GM19043 (cell line): ENCODE results near the gene LILRB3.
"Not testable (repeated sequence)": the region's sequence is repeated elsewhere in the genome, so short reads cannot be mapped to it uniquely, and the experiment has no call there.

Experiments
- ATAC-seq: cut with Tn5 transposase; IDR thresholded peaks from one replicate; pipeline ENCODE4 v1.9.1; 2021; ENCODE audit warnings: low read depth; ENCODE audit not compliant: unreplicated experiment

The LILRB3 gene

DNA sequence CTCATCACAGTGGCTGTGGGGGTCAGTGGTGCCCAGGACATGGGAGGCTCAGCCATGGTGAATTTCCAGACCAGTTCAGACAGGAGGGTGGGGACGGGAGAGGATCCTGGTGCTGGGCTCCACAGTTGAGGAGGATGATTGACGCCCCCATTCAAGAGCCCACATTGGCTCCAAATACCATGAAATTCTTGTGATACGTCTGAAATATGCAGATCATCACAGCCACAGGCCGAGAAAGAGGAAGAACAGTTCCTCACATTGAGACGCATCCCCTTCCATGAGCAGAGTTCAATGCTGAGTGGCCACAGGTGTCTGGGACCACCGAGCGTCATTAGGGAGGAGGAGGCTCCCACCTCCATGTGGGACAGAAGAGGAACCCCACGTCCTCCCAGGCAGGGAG is 21.0 kb upstream of the LILRB3 start:
- not testable (repeated sequence) for ATAC-seq

- ATAC-seq = not testable (repeated sequence)
Observed at GRCh38 chr19:54242646-54243045, 19.8 kb upstream of the LILRB3 start, which contains the start of gene LILRA6. Gene LILRA6 (minus strand): TSS chr19:54242790.

DNA sequence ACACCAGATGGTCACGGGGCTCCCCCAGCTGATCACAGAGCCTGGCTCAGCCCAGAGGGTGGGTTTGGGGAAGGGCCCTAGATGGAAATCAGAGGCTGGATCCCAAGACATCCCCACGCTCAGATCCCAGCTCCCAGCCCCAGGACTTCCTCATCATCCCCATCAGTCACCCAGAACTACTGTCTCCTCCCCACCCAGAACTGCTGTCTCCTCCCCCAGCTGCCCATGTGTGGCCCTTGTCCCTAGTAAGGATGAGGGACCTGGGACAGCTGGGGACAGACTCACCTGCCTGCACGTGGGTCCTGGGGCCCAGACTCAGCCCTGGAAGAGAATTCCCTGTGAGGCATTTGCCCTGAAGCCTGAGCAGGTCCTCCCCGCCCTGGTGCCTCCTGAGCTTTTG is 19.4 kb upstream of the LILRB3 start:
- not testable (repeated sequence) for ATAC-seq

DNA sequence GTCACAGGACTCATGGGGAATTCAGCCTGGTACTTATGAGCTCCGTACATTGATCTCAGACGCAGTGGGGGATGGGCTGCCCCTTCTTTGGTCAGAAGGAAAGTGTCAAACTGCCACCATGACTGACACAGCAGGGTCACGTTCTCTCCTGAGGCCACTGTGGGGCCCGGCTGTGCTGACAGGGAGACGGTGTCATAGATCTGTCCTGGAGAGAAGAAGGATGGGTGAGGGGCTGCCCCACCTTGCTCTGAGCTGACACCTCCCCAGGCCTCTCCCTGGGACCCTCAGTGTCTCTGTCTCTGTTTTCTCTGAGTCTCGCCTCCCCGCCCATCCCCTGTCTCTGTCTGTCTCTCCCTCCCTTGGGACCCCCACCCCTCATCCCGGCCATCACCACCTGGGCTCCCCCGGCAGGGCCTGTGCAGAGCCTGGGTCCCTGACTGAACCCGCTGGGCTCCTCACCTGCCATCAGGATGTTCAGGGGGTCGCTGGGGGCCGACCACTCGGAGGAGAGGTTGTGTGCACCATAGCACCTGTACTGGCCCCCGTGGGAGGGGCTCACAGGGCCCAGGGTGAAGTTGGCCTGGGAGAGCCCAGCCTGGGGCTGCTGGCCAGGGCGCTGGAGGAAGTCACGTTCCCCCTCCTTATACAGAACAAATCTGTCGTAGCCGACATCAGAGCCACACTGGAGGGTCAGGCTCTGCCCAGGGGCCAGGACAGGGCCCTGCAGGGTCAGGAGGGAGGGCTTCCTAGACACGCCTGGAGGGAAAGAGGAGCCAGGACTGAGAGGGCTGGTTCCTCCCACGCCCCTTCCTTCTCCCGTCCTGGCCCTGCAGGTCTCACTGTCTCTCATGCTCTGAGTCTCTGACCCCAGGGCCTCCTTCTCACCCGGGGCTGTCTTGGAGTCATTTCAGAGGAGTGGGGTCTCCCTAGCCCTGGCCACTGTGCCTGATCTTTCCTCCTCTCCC is 17.8 kb upstream of the LILRB3 start:
- not testable (repeated sequence) for ATAC-seq

DNA sequence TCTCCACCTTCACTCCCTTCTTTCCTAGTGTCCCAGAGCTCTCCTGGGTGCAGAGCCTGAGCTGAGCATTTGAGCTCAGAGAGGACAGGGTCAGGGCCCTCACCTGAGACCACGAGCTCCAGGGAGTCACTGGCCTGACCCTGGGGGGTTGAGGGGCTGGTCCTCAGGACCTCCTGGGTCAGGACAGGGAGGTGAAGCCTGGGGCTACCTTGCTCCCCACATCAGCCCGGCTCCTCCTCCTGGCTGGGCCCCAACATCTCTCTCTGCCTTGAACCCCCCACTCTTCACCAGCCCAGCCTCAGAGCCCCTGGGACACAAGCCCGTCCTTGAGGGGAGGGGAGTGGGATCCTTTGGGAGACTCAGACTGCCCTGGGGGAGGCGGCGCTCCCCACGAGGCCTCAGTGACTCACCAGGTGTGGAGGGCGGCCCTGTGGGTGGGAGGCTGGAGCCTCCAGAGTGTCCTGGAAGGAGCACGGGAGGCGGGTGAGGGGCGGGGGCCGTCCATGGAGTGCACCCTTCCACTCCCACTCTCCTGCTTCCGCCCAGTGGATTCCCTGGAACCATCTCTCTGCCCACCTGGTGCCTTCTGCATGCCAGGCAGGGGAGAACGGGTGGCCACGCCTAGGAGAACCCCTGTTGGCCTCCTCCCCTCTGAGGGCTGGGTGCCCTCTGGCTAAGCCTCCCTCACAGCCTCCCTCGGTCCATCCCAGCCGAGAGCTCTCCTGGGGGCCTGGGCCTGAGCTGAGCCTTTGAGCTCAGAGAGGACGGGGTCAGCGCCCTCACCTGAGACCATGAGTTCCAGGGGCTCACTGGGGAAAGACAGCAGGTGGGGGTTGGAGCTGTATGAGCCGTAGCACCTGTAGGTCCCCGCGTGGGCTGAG is 16.9 kb upstream of the LILRB3 start:
- not testable (repeated sequence) for ATAC-seq

GRCh38 chr19:54233941-54234340 is 11.1 kb upstream of the LILRB3 start:
- ATAC-seq = no peak

DNA sequence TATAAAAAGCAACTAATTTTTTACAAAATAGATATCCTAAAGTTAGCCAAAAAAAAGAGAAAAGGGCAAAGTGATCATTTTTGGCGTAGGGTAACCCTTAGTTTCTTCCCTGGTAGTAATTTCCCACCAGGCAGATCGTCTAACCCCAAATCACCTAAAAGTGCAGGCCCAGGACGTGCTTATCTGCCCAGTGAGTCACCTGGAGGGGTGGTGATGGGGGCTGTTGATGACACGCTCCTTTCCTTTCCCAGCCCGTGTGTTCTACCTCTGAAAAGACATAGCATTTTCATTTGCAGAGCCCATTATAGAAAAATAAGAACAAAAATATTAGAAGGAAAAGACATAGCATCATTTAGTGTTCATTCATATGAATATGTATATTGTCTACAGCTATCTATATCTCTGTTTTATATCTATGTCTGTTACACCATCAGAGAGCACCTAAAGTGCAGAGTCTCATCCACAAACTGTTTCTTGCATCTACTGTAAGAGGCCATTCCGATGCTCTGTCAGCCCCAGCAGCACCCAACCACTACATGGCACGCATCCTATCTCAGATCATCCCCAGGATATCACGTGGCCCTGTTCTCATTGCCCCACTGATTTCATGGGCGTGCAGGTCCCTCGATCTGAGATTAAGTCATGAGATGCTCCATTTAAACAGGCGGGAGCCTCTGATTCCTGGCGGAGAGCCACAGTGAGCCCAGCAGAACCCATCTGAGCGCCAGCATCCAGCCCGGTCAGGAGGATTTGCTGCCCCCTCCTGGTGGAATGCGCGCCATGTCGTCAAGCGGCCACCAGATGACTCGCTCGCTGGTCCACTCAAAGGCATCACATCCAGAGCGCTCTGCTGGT is 8.5 kb upstream of the LILRB3 start:
- ATAC-seq = no peak

- no peak for ATAC-seq
Observed at GRCh38 chr19:54230031-54230430, 7.2 kb upstream of the LILRB3 start.

DNA sequence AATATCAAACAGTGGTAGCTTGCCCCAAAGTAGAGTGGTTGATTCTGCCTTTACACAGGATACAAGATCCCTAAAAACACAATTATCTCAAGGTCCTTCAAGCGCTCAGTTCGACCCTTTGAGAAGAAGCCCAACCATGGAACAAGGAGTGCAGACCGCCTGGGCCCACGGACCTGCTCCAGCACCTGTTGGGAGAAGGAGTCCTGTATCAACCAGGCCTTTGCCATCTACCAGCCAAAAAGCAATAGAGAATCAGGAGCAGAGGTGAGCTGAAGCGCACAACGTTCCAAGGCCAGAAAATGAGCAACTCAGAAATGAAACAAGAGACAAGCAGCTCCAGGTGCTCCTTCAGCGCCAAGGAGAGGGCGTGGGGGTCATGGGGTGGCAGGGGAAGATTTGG is 6.3 kb upstream of the LILRB3 start:
- ATAC-seq = no peak

DNA sequence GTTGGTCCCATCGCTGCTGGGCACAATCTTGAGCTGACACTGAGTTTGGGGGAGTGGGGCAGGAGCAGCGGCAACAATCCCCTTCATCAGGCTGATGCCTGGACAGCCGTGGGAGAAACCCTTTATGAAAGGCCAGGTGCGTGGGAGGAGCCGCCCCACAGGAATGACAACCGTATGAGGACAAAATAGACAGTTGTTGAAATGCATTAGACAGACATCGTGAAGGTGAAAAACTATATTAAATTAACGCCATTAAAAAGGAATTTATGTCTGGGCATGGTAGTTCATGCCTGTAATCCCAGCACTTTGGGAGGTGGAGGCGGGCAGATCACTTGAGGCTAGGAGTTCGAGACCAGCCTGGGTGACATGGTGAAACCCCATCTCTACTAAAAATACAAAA is 1.8 kb upstream of the LILRB3 start:
- ATAC-seq = not testable (repeated sequence)

- not testable (repeated sequence) for ATAC-seq
Observed at GRCh38 chr19:54223937-54224281, 1.1 kb upstream of the LILRB3 start.

DNA sequence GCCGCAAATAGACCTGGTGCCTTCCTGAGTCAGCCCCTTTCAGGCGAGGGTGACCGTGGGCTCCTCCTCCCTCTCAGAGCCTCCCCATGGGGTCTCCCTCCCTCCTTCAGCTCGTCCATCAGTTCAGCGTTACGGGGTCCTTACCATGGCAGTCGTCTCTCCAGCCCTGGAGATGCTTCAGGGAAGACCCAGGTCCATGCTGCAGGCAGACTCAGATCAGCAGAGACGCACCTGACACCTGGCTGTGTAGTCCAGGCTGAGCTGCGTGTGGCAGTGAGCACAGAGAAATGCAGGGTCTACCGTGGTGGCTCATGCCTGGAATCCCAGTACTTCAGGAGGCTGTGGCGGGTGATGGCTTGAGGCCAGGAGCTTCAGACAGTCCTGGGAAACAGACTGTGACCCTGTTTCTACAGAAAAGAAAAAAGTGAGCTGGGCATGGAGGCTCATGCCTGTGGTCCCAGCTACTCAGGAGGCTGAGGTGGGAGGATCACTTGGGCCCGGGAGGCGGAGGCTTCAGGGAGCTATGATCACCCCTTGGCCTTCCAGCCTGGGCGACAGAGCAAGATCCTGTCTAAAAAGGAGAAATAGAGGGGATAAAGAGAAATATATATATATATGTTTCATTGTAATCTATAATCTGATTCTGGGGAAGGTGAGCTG is 600 bp upstream of the LILRB3 start:
- not testable (repeated sequence) for ATAC-seq

GRCh38 chr19:54221947-54222346 is 860 bp downstream of the LILRB3 start:
- not testable (repeated sequence) for ATAC-seq

DNA sequence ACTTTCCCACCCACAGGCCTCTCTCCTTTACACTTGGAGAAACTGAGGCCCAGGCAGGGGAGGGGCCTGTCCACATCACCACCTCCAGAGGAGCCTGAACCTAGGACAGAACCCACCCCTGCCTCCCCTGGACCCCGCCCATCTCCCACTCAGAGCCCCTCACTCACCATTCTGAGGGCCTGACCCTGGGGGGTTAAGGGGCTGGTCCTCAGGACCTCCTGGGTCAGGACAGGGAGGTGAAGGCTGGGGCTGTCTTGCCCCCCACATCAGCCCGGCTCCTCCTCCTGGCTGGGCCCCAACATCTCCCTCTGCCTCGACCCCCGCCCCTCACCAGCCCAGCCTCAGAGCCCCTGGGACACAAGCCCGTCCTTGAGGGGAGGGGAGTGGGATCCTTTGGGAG is 3.1 kb downstream of the LILRB3 start:
- ATAC-seq = not testable (repeated sequence)

DNA sequence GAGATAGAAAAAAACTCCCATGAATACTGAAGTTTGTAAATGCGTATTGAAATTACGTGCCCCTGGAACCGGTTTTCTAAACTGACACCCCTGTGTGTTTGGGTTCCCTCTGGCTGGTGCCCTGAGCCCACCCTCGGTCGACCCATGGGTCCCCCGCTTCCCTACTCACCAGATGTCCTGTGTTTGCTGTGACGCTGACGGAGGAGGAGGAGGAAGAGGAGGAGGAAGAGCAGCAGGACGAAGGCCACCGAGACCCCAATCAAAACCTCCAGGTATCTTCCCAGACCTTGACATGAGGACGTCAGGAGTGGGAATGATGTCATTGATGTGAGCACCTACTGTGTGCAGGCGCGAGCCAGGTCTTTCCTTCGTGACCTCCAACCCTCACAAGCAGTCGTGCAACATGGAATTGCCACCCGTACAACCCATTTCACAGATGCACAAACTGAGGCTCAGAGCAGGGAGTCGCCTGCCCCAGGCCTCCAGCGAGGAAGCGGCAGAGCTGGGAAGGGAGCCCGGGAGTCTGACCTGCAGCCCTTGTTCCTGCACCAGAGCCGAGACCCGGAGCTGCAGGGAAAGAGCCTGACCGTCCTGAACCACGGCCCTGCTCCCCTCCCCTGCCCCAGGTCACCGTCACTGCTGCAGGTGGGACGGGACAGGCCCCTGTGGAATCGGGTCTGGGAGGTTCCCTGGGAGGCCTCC is 3.7 kb downstream of the LILRB3 start:
- ATAC-seq = no peak

DNA sequence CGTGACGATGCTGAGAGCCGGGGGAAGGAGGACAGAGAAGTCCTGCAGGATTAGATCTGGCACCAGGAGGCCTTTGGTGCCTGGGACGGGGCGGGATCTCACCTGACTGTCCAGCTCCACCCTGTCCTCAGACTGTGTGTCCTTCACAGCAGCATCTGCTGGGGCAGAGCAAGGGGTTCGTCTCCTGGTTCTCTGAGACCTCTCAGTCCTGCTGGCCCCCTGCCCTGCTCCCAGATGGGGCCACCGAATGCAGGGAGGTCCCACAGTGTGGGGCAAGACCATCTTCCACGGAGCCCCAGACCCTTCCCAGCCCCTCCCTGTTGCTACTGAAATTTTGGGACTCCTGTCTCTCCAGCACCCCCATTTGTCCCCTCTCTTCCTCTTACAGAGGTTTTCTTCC is 4.5 kb downstream of the LILRB3 start:
- no peak for ATAC-seq

- not testable (repeated sequence) for ATAC-seq
Observed at GRCh38 chr19:54217517-54218247, 5.1 kb downstream of the LILRB3 start.

DNA sequence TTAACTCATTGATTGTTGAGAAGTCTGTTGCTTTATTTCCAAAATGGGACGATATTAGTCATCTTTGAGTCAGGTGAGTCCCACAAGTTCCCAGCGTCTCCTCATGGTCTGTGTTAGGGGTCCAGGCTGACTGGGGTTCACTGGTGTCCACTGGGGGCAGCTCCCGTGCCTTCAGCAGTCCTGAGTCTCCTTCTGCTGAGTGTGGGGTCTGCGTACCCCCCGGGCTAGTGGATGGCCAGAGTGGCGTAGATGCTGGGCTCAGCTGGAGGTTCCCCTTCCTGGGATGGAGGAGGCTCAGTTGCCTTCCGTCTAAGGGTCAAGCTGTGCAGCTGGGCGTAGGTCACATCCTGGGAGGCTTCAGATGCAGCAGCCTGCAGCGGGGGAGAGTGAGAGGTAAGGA is 5.9 kb downstream of the LILRB3 start:
- ATAC-seq = no peak

DNA sequence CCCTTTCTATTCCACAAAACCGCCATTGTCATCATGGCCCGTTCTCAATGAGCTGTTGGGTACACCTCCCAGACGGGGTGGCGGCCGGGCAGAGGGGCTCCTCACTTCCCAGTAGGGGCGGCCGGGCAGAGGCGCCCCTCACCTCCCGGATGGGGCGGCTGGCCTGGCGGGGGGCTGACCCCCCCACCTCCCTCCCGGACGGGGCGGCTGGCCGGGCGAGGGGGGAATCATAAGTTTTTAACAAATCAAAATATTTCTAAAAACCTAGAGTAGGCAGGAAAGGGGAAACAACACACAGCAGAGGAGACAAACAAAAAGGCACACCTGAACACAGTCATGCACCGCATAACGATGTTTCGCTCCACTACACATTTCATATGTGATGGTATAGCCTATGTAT is 8.1 kb downstream of the LILRB3 start:
- not testable (repeated sequence) for ATAC-seq
